ENCODE measurements around the gene PNPLA7.

Gene PNPLA7

GRCh38 chr9:137459601-137460362, 90.4 kb downstream of the PNPLA7 start:
- Mint-ChIP-seq H3K36me3 (peaks cover 5% of the 10 kb centered on the region), H3K27me3 (peaks cover 5% of the 10 kb centered on the region), H3K27ac (peak overlapping the region; percentile 77), H3K4me1 (peaks cover 44% of the 10 kb centered on the region), H3K9me3 (no peaks in the 10 kb centered on the region), H3K4me3 (peak overlapping the region; percentile 41)
- CTCF ChIA-PET = interaction anchor here (1.0 kb wide), 1 partner anchor 16 kb away, joined by 4 read pairs; no protein-coding TSS in a partner anchor
- peak; percentile 22 for DNase-seq

- Mint-ChIP-seq H3K36me3 (peaks cover 5% of the 10 kb centered on the region), H3K4me1 (peaks cover 50% of the 10 kb centered on the region), H3K9me3 (no peaks in the 10 kb centered on the region), H3K4me3 (peak within 1 kb of the TSS; percentile 41), H3K27ac (peak within 1 kb of the TSS; percentile 77), H3K27me3 (peaks cover 5% of the 10 kb centered on the region)
- CTCF ChIA-PET = interaction anchor here (1.0 kb wide), 1 partner anchor 16 kb away, joined by 4 read pairs; no protein-coding TSS in a partner anchor
- DNase-seq = peak; percentile 93
Observed at GRCh38 chr9:137459152-137459600, 91.0 kb downstream of the PNPLA7 start, which contains the start of gene NSMF. Gene NSMF (minus strand): TSS chr9:137459334. CDS start chr9:137459102, 232 bp downstream.

- H3K4me3 Mint-ChIP-seq = peak overlapping the region; percentile 35
- H3K27ac Mint-ChIP-seq = peak overlapping the region; percentile 62
- H3K4me1 Mint-ChIP-seq = peaks cover 52% of the 10 kb centered on the region
- DNase-seq = peak; percentile 66
- CTCF ChIA-PET = no interaction called here
- peaks cover 5% of the 10 kb centered on the region for H3K27me3 Mint-ChIP-seq
- no peaks in the 10 kb centered on the region for H3K9me3 Mint-ChIP-seq
- H3K36me3 Mint-ChIP-seq = peaks cover 9% of the 10 kb centered on the region
Observed at GRCh38 chr9:137458194-137459151, 91.7 kb downstream of the PNPLA7 start.

GRCh38 chr9:137457406-137458193, 92.6 kb downstream of the PNPLA7 start:
- Mint-ChIP-seq H3K4me1 (peaks cover 53% of the 10 kb centered on the region), H3K9me3 (no peaks in the 10 kb centered on the region), H3K36me3 (peaks cover 10% of the 10 kb centered on the region), H3K4me3 (peak overlapping the region; percentile 54), H3K27ac (no peak overlapping the region), H3K27me3 (peaks cover 5% of the 10 kb centered on the region)
- CTCF ChIA-PET = no interaction called here
- DNase-seq = no peak

GRCh38 chr9:137456864-137457405, 93.3 kb downstream of the PNPLA7 start:
- peaks cover 10% of the 10 kb centered on the region for H3K36me3 Mint-ChIP-seq
- H3K27ac Mint-ChIP-seq = no peak overlapping the region
- CTCF ChIA-PET = no interaction called here
- peaks cover 3% of the 10 kb centered on the region for H3K27me3 Mint-ChIP-seq
- peaks cover 57% of the 10 kb centered on the region for H3K4me1 Mint-ChIP-seq
- H3K9me3 Mint-ChIP-seq = no peaks in the 10 kb centered on the region
- peak; percentile 19 for DNase-seq
- peak overlapping the region; percentile 15 for H3K4me3 Mint-ChIP-seq

- DNase-seq = peak; percentile 18
- peaks cover 10% of the 10 kb centered on the region for H3K36me3 Mint-ChIP-seq
- no peaks in the 10 kb centered on the region for H3K9me3 Mint-ChIP-seq
- CTCF ChIA-PET = no interaction called here
- no peak overlapping the region for H3K27ac Mint-ChIP-seq
- H3K27me3 Mint-ChIP-seq = no peaks in the 10 kb centered on the region
- peak overlapping the region; percentile 21 for H3K4me3 Mint-ChIP-seq
- H3K4me1 Mint-ChIP-seq = peaks cover 55% of the 10 kb centered on the region
Observed at GRCh38 chr9:137456061-137456863, 93.9 kb downstream of the PNPLA7 start.

GRCh38 chr9:137455359-137455991, 94.7 kb downstream of the PNPLA7 start:
- Mint-ChIP-seq H3K36me3 (peaks cover 10% of the 10 kb centered on the region), H3K9me3 (no peaks in the 10 kb centered on the region), H3K27ac (no peak overlapping the region), H3K4me1 (peaks cover 52% of the 10 kb centered on the region), H3K4me3 (no peak overlapping the region), H3K27me3 (no peaks in the 10 kb centered on the region)
- peak; percentile 19 for DNase-seq
- CTCF ChIA-PET = no interaction called here

GRCh38 chr9:137454597-137455358, 95.4 kb downstream of the PNPLA7 start:
- peaks cover 52% of the 10 kb centered on the region for H3K4me1 Mint-ChIP-seq
- H3K4me3 Mint-ChIP-seq = peak overlapping the region; percentile 52
- H3K9me3 Mint-ChIP-seq = no peaks in the 10 kb centered on the region
- H3K27ac Mint-ChIP-seq = peak overlapping the region; percentile 72
- peaks cover 14% of the 10 kb centered on the region for H3K36me3 Mint-ChIP-seq
- CTCF ChIA-PET = no interaction called here
- H3K27me3 Mint-ChIP-seq = no peaks in the 10 kb centered on the region
- DNase-seq = peak; percentile 20

- DNase-seq = peak; percentile 76
- Mint-ChIP-seq H3K27me3 (no peaks in the 10 kb centered on the region), H3K9me3 (no peaks in the 10 kb centered on the region), H3K36me3 (peaks cover 18% of the 10 kb centered on the region), H3K27ac (peak overlapping the region; percentile 72), H3K4me3 (peak overlapping the region; percentile 52), H3K4me1 (peaks cover 51% of the 10 kb centered on the region)
- CTCF ChIA-PET = no interaction called here
Observed at GRCh38 chr9:137454145-137454596, 96.0 kb downstream of the PNPLA7 start.

GRCh38 chr9:137453643-137454081, 96.5 kb downstream of the PNPLA7 start:
- H3K36me3 Mint-ChIP-seq = peaks cover 18% of the 10 kb centered on the region
- H3K4me1 Mint-ChIP-seq = peaks cover 54% of the 10 kb centered on the region
- H3K27ac Mint-ChIP-seq = peak overlapping the region; percentile 28
- CTCF ChIA-PET = no interaction called here
- H3K27me3 Mint-ChIP-seq = no peaks in the 10 kb centered on the region
- DNase-seq = peak; percentile 73
- H3K4me3 Mint-ChIP-seq = peak overlapping the region; percentile 10
- no peaks in the 10 kb centered on the region for H3K9me3 Mint-ChIP-seq

- peak; percentile 20 for DNase-seq
- CTCF ChIA-PET = interaction anchor here (0.8 kb wide), 1 partner anchor 10 kb away, joined by 4 read pairs; no protein-coding TSS in a partner anchor
Observed at GRCh38 chr9:137452761-137453642, 97.2 kb downstream of the PNPLA7 start.

More at GRCh38 chr9:137452761-137453642, 97.2 kb downstream of the PNPLA7 start:
- peaks cover 18% of the 10 kb centered on the region for H3K36me3 Mint-ChIP-seq
- peaks cover 54% of the 10 kb centered on the region for H3K4me1 Mint-ChIP-seq
- H3K27ac Mint-ChIP-seq = no peak overlapping the region
- H3K27me3 Mint-ChIP-seq = no peaks in the 10 kb centered on the region
- H3K4me3 Mint-ChIP-seq = no peak overlapping the region
- no peaks in the 10 kb centered on the region for H3K9me3 Mint-ChIP-seq

Measured in activated naive CD4-positive, alpha-beta T cell treated with anti-CD3 and anti-CD28 coated beads, Interleukin-2, amount 10 ng/mL, durations not matched to agents 7 days and 5 days (primary cell).